ENCODE measurements around the gene MAPK13.
A peak's percentile ranks its signal among the peaks of the same experiment; 100 is the strongest.
"Not testable (repeated sequence)": the region's sequence is repeated elsewhere in the genome, so short reads cannot be mapped to it uniquely, and the experiment has no call there.

MAPK13 gene

DNA sequence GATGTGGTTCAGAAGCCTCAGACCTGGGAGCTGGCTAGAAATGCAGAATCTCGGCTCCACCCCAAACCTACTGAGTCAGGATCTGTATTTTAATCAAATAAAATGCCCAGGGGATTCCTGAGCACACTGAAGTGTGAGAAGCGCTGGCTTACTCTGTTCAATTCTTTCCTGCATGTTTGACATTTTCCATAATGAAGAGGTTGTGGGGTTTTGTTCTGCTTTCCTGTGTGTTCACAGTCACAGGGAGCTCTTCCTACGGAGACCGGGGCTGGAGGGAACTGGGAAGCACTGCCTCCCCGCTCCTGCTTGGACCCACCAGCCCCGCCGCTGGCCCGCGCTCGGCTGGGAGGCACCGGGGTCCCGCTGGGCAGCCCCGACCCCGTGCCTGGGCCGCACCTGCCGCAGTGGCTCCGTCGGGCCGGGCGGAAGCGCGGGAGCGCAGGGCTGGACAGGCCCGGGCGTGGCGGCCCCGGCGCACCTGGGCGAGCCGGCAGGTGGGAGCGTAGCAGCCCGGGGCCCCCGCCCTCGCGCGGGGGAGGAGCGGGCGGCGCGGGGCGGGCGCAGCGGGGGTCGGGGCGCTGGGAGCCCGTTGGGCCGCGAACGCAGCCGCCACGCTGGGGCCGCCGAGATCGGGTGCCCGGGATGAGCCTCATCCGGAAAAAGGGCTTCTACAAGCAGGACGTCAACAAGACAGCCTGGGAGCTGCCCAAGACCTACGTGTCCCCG lies at the start of gene MAPK13:
Gene MAPK13, plus strand, starts transcription at position 573 of the 726 bp plus-strand sequence. Its CDS starts 70 bp downstream, at position 643.
- no peak for DNase-seq

GRCh38 chr6:36082318-36082717 lies 48.0 kb upstream of the MAPK13 start:
- DNase-seq = no peak

DNA sequence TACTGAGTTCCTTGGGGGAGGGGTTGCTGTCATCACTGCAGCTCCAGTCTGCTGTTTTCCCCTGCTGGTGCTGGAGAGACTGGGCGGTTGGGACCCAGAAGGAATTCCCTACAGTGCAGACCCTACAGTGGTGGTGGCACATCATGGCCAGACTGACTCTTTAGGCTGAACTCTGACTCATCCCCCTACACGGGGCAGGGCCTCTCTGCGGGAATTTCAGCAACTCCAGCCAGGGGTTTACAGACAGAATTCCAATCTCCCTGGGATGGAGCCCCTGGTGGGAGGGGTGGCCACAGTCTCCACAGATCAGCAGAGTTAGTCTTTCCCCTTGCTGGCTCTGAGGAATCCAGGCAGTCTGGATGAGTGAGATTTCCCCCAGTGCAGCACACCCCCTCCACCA lies 46.9 kb upstream of the MAPK13 start:
- no peak for DNase-seq

GRCh38 chr6:36088204-36088603 lies 42.1 kb upstream of the MAPK13 start:
- not testable (repeated sequence) for DNase-seq

DNA sequence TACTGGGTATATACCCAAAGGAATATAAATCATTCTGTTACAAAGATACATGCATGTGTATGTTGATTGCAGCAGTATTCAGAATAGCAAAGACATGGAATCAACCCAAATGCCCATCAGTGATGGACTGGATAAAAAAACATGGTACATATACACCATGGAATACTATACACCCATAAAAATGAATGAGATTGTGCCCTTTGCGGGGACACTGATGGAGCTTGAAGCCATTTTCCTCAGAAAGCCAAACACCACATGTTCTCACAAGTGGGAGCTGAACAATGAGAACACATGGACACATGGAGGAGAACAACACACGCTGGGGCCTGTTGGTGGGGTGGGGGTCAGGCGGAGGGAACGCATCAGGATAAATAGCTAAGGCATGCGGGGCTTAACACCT lies 41.3 kb upstream of the MAPK13 start:
- DNase-seq = no peak

GRCh38 chr6:36094238-36094637 lies 36.1 kb upstream of the MAPK13 start:
- DNase-seq = no peak

DNA sequence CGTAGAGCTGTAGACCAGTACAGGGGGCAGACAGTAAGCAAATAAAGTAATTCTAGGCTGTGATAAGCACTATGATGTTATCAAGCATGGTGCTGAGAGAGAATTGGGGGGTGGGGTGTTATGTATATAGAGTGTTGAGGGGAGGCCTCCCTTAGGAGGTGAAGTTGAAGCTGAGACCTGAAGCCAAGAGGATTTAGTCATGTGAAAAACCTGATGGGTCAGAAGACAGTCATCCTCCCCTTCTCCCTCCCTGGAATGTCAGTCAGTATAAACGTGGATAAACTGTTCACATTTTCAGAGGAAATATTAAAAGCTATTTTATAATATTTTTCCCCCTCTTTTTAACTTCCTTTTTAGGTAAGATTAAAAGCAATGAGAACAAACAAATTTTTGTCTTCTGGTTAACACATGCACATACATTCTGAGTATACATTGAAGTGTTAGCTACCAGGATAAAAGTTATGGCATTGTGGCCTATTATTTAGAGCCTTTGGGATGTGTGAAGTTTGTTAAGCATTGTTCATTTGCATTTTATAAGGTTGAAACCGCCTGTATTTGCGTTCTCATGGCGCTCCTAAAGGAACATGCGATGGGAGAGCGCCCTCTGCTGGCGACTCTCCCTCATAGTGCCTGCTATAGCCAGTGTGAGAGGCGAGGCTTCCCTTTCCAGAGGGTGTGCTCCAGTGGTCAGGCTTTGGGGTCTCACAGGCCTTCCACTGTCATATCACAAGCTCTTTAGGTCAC lies 35.4 kb upstream of the MAPK13 start:
- DNase-seq = peak; percentile 68

DNA sequence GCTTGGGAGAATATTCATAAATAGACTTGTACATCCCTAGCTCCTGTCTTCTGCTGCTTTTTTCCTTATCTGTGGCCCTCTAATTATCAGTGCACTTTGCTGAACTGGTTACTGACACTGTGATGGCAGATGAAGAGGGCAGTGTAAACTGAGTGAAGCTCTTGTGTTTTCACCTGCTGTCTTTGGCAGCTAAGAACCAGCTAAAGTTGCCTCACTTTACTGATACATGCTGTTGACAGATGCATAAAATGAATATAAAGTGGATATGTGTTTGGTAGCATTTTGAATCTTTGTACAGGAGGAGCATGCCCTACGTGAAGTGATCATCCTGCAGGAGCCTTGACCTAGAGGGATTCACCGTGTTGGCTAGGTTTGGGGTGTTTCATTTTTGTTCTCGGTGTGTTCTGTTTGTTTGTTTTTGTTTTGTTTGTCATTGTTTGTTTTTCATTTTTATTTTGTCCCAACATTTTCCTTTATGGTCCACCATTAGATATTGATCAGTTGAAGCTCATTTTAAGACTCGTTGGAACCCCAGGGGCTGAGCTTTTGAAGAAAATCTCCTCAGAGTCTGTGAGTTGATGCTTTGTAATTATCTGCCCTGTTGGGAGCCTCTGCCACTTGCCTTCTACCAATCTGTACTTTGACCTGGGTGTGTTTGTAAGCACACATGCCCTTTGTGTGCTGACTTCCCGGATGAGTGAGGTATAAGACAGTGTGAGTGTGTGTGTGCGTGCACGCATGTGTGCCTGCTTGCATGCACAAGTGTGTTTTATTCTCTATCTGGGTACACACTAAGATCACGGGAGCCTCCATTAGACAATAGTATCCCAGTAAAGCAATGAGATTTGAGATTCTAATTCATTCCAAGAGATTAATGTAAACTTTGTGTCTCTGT lies 34.6 kb upstream of the MAPK13 start:
- no peak for DNase-seq

DNA sequence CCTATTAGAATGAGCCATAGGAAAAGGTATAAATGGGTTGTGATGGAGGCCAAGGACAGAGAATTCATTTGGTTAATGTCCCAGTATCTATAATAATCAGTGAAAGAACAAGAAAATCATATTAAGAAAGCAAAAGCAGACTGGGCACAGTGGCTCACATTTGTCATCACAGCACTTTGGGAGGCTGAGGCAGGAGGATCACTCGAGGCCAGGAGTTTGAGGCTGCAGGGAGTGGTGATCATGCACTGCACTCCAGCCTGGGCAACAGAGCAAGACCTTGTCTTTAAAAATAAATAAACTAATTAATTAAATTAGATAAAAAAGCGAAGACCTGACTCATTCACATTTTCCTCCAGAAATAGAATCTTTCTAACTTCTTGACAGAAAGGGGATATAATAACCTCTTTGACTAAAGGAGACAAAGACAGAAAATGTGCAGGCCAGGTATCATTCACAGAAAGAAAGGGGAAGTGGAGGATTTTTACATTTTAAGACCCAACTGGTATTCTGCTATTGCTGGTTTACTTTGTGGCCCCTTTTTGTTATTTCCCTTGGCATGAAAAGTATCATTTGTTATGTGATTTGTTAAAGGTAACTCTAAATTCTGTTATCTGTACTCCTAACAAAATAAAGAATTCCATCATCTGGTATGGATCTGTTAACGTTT lies 31.9 kb upstream of the MAPK13 start:
- no peak for DNase-seq

GRCh38 chr6:36098920-36099647 lies 31.2 kb upstream of the MAPK13 start:
- DNase-seq = no peak

DNA sequence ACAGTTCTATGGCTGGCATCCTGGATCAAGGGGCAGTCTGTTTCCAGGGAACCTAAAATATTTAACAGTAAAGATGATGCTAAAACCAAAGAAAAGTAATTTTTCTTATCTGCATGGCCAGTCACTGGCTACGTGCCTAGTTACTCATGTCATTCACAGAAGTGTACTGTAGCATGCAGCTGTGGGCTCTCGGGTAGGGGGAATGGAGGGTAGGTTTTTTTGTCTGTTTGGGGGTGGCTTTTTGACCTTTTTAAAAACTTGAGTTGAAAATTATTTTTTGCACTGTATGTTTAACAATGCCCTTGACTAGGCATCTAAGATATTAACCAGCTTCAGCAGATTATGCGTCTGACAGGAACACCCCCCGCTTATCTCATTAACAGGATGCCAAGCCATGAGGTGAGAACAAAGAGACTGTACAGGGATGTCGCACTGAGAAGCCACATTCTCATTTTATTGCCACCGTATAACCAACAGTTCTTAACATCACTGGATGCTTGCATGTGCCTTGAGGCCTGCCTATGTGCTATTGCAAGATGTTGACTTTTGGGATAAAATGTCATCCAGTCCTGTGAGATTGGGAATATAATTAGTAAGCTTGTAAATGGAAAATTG lies 30.3 kb upstream of the MAPK13 start:
- DNase-seq = no peak

GRCh38 chr6:36101691-36102090 lies 28.6 kb upstream of the MAPK13 start:
- no peak for DNase-seq

GRCh38 chr6:36102853-36103252 lies 27.5 kb upstream of the MAPK13 start:
- no peak for DNase-seq

GRCh38 chr6:36104836-36105235 lies 25.5 kb upstream of the MAPK13 start:
- no peak for DNase-seq

DNA sequence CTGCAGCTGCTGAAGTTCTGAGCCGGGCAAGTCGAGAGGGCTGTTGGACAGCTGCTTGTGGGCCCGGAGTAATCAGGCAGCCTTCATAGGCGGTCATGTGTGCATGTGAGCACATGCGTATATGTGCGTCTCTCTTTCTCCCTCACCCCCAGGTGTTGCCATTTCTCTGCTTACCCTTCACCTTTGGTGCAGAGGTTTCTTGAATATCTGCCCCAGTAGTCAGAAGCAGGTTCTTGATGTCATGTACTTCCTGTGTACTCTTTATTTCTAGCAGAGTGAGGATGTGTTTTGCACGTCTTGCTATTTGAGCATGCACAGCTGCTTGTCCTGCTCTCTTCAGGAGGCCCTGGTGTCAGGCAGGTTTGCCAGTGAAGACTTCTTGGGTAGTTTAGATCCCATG lies 21.2 kb upstream of the MAPK13 start:
- DNase-seq = no peak

- no peak for DNase-seq
Observed at GRCh38 chr6:36110050-36110449, 20.3 kb upstream of the MAPK13 start.

DNA sequence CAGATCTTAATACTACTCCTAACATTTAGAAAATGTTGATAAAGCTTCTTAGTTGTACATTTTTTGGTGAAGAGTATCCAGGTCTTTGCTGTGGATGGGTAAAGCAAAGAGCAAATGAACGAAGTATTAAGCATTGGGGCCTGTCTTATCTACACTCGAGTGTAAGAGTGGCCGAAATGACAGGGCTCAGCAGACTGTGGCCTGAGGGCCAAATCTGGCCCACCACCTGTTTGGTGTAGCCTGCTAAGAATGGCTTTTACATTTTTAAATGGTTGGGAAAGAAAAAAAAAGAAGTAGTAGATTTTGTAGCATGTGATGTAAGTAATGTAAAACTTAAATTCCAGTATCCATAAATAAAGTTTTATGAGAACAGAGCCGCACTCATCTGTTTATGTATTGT lies 19.4 kb upstream of the MAPK13 start:
- no peak for DNase-seq

DNA sequence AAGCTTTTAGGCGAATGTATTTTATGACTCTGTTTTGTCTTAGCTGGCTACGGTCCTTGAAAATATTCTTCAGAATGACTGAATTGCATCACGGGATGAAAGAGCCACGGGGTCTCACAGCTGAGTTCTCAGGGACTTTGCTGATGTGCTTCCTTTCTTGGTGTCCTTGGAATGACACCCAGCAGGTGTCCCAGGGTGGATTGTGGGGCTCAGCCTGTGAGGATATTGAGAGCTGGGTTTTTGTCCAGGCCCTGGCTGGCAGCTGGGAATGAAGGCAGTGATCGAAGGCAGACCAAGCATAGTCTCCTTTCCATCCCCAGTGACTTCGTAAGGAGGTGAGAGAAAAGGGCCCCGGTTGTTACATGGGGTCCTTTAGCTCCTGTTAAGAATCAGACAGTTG lies 18.8 kb upstream of the MAPK13 start:
- DNase-seq = no peak

DNA sequence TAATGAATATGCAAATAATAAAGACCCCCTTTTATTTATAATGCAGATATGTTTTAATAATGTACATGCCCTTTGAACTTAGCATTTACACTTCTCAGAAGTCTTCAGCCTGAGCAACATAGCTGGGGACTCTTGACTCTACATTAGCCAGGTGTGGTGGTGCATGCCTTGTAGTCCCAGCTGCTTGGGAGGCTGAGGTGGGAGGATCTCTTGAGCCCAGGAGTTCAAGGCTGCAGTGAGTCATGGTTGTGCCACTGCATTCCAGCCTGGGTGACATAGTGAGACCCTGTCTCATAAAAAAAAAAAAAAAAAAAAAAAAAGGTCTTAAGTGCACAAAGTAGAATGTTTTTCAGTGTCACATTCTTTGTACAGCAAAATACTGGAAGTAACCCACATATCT lies 17.3 kb upstream of the MAPK13 start:
- DNase-seq = no peak

DNA sequence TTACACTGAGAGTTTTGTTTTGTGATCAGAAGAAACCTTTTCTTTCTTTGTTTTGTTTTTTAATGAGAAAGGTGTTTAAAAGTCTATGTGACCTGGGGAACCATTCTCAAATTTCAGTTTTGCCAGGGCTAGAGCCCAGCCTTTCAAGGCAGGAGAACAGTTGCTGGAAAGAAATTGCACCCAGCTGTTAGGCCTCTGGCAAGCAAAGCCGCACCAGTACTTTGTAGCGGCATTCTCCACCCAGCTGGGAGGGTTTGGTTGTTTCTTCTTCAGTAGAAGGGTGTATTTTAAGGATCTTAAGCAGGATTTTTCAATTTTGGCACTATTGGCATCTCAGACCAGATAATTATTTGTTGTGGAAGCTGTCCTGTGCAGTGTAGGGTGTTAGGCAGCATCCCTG lies 16.6 kb upstream of the MAPK13 start:
- no peak for DNase-seq

DNA sequence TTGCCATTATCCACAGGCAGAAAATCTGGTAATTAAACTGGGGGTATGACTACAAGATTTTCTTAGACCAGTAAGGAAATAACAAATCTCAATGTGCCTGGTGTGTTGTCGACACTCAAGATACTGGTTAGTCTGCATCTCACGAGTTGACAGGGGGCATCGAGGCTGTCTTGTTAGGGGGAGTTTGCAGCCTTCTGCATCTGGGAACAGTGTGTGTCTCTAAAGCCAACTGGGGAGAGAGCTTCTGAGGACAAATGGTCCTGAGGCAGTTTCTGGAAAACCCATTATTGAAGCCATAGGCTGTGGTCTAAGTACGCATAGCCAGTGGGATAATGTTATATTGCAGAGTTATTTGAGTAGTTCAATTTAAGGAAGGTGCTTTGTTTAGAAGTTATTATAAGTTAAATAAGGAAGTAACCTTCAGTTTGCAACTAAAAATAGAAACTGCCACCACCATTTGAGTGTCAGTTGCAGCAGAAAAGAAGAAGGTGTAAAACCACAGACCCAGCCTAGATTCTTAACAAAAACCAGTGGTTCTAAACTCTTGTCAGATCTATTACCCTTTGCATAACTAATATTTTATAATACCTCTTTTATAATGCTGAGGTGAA lies 15.4 kb upstream of the MAPK13 start:
- peak; percentile 56 for DNase-seq
